Stimulated activated CD8-positive, alpha-beta memory T cell treated with anti-CD3 and anti-CD28 coated beads, Interleukin-12 subunit alpha, Interleukin-12 subunit beta, amount 100 ng/mL, for 4 hours (primary cell): ENCODE data around the gene ERLEC1.
"Not testable (repeated sequence)": the region's sequence is repeated elsewhere in the genome, so short reads cannot be mapped to it uniquely, and the experiment has no call there.

Source experiments
- DNase-seq: peaks from one replicate; pipeline ENCODE4 v3.0.0-alpha.2; 2020; ENCODE audit warnings: low read depth

The ERLEC1 gene

GRCh38 chr2:53784436-53784835 is 2.4 kb upstream of the ERLEC1 start:
- no peak for DNase-seq

- DNase-seq: no peak
Observed at GRCh38 chr2:53785366-53785765, 1.5 kb upstream of the ERLEC1 start.

- DNase-seq: no peak
Observed at GRCh38 chr2:53786352-53786704, 516 bp upstream of the ERLEC1 start.

GRCh38 chr2:53787614-53788289 is 908 bp downstream of the ERLEC1 start:
- DNase-seq: no peak

GRCh38 chr2:53793261-53793660 is 6.4 kb downstream of the ERLEC1 start:
- no peak for DNase-seq

GRCh38 chr2:53793821-53794220 is 7.0 kb downstream of the ERLEC1 start:
- no peak for DNase-seq

GRCh38 chr2:53801547-53801946 is 14.7 kb downstream of the ERLEC1 start:
- no peak for DNase-seq

GRCh38 chr2:53802617-53803151 is 15.8 kb downstream of the ERLEC1 start:
- DNase-seq: no peak

GRCh38 chr2:53811601-53812000 is 24.8 kb downstream of the ERLEC1 start:
- DNase-seq: no peak

GRCh38 chr2:53813151-53813550 is 26.3 kb downstream of the ERLEC1 start:
- no peak for DNase-seq

GRCh38 chr2:53818854-53819435 is 32.1 kb downstream of the ERLEC1 start:
- no peak for DNase-seq

GRCh38 chr2:53819634-53820033 is 32.8 kb downstream of the ERLEC1 start:
- DNase-seq: no peak

GRCh38 chr2:53820048-53820447 is 33.2 kb downstream of the ERLEC1 start:
- DNase-seq: no peak

- DNase-seq: no peak
Observed at GRCh38 chr2:53820711-53821110, 33.9 kb downstream of the ERLEC1 start.

- no peak for DNase-seq
Observed at GRCh38 chr2:53821810-53822209, 35.0 kb downstream of the ERLEC1 start.

GRCh38 chr2:53823639-53824038 is 36.8 kb downstream of the ERLEC1 start:
- not testable (repeated sequence) for DNase-seq

- DNase-seq: no peak
Observed at GRCh38 chr2:53826030-53826410, 39.2 kb downstream of the ERLEC1 start.

- DNase-seq: no peak
Observed at GRCh38 chr2:53826587-53827397, 39.9 kb downstream of the ERLEC1 start.

GRCh38 chr2:53827398-53828175 is 40.7 kb downstream of the ERLEC1 start:
- DNase-seq: no peak

- no peak for DNase-seq
Observed at GRCh38 chr2:53828331-53828730, 41.5 kb downstream of the ERLEC1 start.

- DNase-seq: no peak
Observed at GRCh38 chr2:53829273-53829979, 42.6 kb downstream of the ERLEC1 start.

- DNase-seq: not testable (repeated sequence)
Observed at GRCh38 chr2:53829980-53830290, 43.1 kb downstream of the ERLEC1 start.
